GM23338 (cell line): ENCODE data around the gene OAS3.

Source experiments
- CREB1 ChIP-seq: fragments of 250-450 bp; sonication (Bioruptor Pico); IDR thresholded peaks from 2 replicates; pipeline ENCODE4 v1.5.0; 2020; ENCODE audit warnings: low read depth, mild to moderate bottlenecking, moderate library complexity
- CTCF ChIP-seq, 2 experiments: fragments of 200-600 bp in 1 of 2; sonication (generic) in 1 of 2; conservative IDR thresholded peaks; 2 replicates each; pipeline versions ENCODE4 v1.5.1 to v1.6.1; 2016 to 2017; ENCODE audit warnings: antibody characterized with exemption in 2 of 2, low read depth in 2 of 2, mild to moderate bottlenecking in 2 of 2, moderate library complexity in 1 of 2
- EZH2 ChIP-seq: fragments of 200-600 bp; sonication (generic); IDR thresholded peaks from one replicate; pipeline ENCODE4 v1.8.0; 2017; ENCODE audit warnings: antibody characterized with exemption, mild to moderate bottlenecking, low read depth; ENCODE audit not compliant: unreplicated experiment
- EZH2phosphoT487 ChIP-seq: fragments of 200-600 bp; sonication (generic); IDR thresholded peaks from one replicate; pipeline ENCODE4 v1.8.1; 2018; ENCODE audit warnings: antibody characterized with exemption; ENCODE audit not compliant: unreplicated experiment
- POLR2AphosphoS5 ChIP-seq: IDR thresholded peaks from 2 replicates; pipeline ENCODE4 v1.6.1; 2016; ENCODE audit warnings: antibody characterized with exemption, low read depth
- STAT1 ChIP-seq: IDR thresholded peaks from one replicate; pipeline ENCODE4 v1.6.1; 2016; ENCODE audit warnings: antibody characterized with exemption; ENCODE audit not compliant: unreplicated experiment
- ZNF114 ChIP-seq: fragments of 250-450 bp; sonication (Bioruptor Pico); IDR thresholded peaks from 2 replicates; pipeline ENCODE4 v1.5.0; 2020; ENCODE audit warnings: mild to moderate bottlenecking, moderate library complexity
- TF ChIP-seq, protein P1 (sequence below): IDR thresholded peaks from 2 replicates; pipeline ENCODE4 v1.6.1; 2016; ENCODE audit warnings: antibody characterized with exemption

- no peak for TF ChIP-seq CTCF (conservative IDR thresholded peaks at IDR 0.05; ENCODE audit: low read depth in 2 of 2)
- no peak for TF ChIP-seq POLR2AphosphoS5
- TF ChIP-seq EZH2: no peak
- no peak for TF ChIP-seq CREB1 (CRISPR knock-in tag)
- TF ChIP-seq EZH2phosphoT487: no peak
- TF ChIP-seq, protein P1, sequence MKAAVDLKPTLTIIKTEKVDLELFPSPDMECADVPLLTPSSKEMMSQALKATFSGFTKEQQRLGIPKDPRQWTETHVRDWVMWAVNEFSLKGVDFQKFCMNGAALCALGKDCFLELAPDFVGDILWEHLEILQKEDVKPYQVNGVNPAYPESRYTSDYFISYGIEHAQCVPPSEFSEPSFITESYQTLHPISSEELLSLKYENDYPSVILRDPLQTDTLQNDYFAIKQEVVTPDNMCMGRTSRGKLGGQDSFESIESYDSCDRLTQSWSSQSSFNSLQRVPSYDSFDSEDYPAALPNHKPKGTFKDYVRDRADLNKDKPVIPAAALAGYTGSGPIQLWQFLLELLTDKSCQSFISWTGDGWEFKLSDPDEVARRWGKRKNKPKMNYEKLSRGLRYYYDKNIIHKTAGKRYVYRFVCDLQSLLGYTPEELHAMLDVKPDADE: no peak
- no peak for TF ChIP-seq ZNF114 (CRISPR knock-in tag)
- no peak for TF ChIP-seq STAT1
These were observed 46.9 kb upstream of the OAS3 start for GRCh38 chr12:112891093-112892024.
